GM18873 (cell line): ENCODE measurements around the gene ZFP1.

Source experiments
- ATAC-seq: cut with Tn5 transposase; IDR thresholded peaks from one replicate; pipeline ENCODE4 v1.9.1; 2021; ENCODE audit warnings: mild to moderate bottlenecking, moderate library complexity, moderate number of reproducible peaks; ENCODE audit not compliant: unreplicated experiment, low FRiP score

ZFP1 gene

DNA sequence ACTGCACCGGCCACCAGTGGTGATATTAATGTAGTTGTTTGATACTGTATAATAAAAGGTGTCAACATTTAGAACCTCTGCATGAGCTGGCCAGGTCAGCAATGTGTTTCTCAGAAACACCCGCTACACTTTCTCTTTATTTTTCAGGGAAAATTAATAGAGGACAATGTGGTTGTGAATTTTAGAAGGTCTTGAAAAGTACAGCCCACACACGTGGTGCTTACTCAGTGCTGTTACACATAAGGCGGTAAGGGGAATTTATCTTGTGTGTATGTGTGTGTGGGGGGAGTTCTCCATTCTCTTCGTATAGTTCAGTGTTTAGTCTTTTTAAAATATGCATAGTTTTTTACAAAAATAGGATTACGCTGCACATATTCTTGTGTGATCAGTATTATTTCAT is 4.4 kb upstream of the ZFP1 start:
- no peak for ATAC-seq

DNA sequence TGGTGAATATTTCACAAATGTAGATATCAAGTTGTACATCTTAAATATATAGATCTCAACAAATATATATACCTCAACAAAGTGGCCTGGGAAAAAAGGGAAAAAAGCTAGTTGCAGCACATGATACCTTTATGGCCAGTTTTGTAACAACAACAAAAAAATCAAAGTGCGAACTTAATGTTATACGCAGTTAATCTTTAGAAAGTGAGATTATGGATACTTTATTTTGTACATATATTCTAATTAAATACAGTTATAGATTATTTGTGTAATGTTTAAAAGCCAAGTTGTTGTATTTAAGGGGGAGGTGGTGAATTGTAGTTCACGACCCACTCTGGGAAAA is 385 bp upstream of the ZFP1 start:
- no peak for ATAC-seq

DNA sequence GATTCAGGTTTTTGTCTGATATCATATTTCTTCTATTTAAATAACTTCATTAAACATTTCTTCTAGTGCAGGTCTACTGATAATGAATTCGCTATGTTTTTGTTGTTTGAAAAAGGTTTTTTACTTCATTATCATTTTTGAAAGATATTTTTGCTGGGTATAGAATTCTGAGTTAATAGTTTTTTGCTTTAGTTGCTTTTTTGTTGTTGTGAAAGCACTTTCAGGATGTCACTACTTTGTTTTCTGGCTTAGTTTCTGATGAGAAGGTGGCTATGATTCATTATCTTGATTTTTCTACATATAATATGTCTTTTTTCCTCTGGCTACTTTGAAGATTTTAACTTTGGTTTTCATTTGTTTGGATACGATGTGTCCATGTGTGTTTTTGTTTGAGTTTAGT is 3.5 kb downstream of the ZFP1 start:
- ATAC-seq = no peak

DNA sequence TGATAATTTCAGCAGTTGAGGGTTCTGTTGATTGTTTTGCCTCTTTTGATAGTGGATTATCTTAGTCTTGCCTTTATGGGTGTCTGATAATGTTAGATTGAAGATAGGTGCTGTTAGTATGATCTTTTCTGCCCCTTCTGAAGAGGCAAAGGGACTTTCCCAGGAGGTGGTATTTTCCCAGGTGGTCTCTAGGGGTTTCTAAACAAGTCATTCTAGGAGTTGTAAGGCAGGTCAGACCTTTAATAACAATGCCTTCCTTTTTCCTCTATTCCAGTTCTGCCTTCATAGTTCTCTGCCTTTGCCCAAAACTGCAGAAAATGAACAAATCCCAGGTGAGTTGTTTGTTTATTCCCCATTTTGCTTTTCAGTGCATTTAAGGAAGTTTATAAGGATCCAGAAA is 4.3 kb downstream of the ZFP1 start:
- ATAC-seq = no peak

DNA sequence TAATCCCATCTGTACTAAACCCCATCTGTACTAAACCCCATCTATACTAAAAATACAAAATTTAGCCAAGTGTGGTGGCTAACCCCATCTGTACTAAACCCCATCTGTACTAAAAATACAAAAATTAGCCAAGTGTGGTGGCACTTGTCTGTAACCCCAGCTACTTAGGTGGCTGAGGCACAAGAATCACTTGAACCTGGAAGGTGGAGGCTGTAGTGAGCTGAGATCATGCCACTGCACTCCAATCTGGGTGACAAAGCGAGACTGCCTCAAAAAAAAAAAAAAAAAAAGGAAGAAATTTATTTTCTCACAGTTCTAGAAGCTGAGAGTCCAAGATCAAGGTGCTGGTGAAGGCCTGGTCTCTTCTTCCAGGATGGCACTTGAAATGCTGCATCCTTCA is 12.1 kb downstream of the ZFP1 start:
- ATAC-seq = no peak

GRCh38 chr16:75169899-75170405 is 21.6 kb downstream of the ZFP1 start:
- ATAC-seq = no peak

DNA sequence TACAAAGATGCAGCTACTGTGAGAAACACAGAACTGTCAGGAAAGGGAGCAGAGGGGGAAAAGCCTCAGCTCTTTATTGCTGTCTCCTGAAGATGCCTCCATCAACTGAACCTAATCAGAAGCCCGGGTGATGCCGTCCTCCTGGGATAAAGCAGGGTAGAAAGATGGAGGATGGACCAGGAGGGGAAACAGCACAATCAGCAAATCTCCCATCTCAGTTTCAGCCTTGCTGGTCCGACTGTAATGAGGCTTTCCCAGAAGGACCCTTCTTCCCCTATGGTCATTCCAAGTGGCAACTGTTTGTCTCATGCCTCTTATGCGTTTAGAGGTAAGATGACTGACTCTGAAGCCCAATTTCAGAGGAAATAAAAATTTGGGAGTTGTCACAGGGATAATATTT is 24.3 kb downstream of the ZFP1 start:
- ATAC-seq = no peak

DNA sequence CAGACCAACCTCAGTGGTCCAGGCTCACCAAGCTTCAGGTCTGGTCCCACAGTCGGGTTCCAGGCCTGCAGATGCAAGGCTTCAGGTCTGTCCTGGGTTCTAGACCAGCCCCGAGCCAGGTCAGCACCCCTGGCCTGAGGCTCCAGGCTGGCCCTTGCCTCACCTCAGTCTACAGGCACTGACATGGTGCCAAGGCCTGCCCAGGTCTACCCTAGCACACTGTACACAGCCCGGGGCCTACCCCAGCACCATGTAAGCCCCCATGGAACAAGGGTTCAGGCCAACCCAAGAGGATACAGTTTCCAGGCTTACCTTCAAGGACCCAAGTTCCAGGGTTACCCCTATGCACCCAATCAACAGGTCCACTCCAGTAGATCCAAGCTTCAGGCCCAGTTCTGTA is 26.8 kb downstream of the ZFP1 start:
- no peak for ATAC-seq

DNA sequence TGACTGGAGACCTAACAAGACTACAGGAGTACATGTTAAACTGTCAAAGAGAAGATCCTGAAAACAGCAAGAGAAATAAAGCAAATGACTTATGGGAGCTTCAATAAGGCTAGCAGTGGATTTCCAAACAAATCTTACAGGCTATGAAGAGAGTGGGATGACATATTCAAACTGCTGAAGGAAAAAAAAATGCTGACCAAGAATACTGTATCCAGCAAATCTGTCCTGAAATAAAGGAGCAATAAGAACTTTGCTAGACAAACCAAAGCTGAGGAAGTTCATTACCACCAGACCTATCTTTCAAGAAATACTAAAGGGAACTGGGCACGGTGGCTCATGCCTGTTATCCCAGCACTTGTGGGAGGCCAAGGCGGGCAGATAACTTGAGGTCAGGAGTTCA is 28.6 kb downstream of the ZFP1 start:
- ATAC-seq = no peak

DNA sequence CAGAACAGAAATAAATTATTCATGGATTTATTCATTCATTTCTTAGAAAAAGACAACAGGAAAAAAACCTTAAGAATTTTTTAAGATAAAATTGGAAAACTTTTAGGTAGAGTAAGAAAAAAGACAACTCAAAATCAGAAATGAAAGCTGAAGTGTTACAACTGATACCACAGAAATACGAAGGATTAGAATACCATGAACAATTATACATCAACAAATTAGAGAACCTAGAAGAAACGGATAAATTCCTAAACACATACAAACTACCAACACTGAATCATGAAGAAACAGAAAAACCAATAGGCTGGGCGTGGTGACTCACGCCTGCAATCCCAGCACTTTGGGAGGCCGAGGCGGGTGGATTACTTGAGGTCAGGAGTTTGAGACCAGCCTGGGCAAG is 30.9 kb downstream of the ZFP1 start:
- ATAC-seq = no peak

DNA sequence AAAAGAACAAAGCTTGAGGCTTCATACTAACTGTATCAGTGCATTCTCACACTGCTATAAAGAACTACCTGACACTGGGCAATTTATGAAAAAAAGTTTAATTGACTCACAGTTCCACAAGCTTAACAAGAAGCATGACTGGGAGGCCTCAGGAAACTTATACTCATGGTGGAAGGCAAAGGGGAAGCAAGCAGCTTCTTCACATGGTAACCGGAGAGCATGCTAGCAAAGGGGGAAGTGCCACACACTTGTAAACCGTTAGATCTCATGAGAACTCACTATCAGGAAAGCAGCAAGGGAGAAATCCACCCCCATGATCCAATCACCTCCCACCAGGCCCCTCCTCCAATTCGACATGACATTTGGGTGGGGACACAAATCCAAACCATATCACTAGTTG is 33.3 kb downstream of the ZFP1 start:
- ATAC-seq = no peak

- no peak for ATAC-seq
Observed at GRCh38 chr16:75188832-75189477, 40.6 kb downstream of the ZFP1 start.

DNA sequence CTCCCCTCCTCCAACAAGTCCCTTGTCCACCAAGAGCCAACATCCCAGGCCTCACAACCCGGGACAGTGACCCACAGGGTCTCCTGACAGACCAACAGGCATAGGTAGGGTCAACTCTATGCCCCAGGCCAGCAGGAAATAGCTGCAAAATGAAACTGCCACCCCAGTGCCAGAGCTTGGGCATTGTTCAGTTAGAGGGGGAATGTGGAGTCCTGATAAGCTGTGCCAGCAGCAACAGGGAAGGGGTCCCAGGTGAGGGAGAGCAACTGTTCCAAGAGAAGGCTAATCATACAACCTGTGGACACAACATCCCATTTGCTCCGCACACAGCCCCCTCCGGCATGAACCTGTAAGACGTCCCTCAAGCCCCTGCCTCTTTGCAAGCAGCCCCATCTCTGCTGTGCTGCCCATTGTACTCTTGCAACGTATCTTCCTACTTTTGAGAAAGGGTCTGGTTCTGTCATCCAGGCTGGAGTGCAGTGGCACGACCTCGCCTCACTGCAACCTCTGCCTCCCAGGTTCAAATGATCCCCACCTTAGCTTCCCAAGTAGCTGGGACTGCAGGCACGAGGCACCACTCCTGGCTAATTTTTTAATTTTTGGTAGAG is 41.4 kb downstream of the ZFP1 start:
- ATAC-seq = no peak

DNA sequence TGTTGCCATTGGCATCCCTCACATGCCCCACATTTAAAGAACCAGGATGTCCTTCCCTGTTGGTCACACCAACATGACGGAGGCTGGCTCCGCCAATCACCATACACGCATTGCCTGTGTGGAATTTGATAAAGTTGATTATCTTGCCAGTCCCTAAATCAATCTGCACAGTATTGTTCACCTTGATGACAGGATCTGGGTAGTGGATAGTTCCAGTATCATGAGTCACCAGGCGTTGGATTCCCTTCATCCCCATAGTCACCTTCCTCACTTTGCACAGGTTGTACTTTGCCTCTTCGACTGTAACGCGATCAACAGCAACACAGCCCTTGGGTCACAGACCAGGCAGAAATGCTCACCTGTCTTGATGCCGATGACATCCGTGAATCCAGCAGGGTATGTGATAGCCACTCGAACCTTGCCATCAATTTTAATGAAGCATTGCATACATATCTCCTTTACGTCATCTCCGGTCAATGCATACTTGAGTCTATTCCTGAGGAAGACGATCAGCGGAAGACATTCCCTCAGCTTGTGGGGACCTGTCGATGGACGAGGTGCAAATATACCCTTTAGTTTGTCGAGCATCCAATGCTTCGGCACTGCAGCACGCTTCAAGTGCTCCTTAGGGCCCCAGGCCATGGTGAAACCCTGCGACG is 44.4 kb downstream of the ZFP1 start:
- no peak for ATAC-seq

- ATAC-seq = no peak
Observed at GRCh38 chr16:75193265-75193650, 44.9 kb downstream of the ZFP1 start.

DNA sequence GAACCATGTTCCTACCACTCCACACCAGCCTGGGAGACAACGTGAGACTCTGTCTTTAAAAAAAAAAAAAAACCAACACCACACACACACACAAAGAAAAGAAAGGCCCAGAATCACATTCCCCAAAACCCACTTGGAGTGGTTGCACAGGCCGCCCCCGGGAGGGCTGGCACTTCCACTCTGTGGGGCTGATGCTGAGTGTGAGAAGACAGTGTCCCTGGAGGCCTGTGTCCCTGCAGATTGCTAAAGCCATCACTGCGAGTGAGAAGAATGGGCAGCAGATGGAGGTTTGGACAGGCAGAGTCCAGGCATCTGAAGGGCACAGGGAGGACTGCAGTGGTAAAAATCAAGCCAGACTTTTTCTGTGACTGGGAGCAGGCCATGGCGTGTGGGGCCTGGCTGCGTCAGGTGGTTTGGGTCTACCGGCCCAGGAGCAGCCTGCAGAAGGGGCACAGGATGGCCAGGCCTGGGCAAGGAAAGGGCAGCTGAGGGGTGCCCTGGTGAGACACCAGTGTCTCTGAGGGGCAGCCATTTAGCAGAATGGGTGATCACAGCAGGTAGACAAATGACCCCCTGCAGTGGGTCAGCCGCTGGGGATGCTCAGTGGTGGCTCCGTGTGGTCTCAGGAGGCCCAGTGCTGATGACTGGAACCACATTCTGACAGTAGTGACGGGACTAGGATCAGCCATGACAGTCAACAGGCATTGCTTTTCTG is 45.6 kb downstream of the ZFP1 start:
- ATAC-seq = no peak

GRCh38 chr16:75195811-75196790 is 47.8 kb downstream of the ZFP1 start:
- ATAC-seq = no peak

DNA sequence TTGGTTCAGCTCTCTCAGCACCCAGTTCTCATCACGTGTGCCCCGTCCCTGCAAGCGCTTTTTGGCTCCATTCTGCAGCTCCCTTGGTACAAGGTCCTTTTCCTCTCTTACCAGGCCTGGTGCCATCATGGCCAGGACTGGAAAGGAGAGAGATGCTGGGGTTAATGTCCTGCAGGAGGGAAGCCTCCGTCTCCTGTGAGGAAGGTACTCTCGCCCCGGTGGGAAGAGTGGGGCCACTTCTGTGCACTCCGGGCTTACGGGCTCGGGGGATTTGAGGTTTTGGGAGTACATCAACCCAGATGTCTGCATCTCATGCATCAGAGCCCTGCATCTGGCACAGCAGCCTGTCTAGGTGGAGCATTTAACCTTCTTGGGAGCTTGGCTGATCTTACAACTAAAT is 48.5 kb downstream of the ZFP1 start:
- ATAC-seq = no peak

DNA sequence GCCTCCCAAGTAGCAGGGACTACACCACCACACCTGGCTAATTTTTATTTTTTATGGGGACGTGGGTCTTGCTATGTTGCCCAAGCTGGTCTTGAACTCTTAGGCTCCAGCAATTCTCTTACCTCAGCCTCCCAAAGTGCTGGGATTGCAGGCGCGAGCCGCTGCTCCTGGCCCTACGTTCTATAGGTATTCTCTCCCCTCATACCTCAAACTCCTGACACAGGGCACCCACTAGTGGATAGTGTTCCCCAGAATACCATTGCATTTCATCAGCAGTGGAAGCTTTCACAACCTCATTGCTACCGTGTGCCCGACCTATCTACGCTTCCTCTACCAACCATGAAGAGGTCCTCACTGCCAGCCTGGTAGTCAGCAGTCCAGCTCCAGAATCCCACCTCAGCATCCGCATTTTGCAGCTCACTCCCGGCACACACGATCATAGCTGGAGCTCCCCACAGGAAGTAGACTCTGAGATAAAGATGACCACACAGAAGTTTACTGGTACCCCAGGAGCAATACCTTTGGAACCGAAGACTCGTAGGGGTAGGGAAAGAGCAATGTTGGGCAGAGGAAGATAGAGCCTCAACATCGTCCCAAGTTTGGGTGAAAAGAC is 49.3 kb downstream of the ZFP1 start:
- no peak for ATAC-seq

DNA sequence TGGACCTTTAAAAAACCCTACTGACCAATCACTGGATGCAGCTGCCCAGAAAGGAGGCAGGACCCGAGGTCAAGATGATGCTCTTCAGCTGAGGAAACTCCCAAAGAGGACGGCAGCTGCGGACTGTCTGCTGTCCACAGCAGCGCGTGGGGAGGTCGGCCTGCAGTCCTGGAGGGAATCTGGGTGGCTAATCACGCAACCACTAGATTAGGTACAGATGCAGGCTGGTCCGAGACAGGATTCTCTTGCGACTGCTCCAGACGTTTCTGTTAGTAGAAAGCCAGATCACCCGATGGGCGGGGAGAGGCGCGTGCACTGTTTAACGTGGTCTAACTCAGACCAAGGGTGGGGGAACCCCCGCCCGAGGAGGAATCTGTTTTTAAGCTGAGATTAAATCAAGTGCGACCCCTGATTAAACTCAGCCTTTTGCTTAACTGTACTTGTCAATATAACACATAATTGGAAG is 49.8 kb downstream of the ZFP1 start:
- ATAC-seq = no peak
